Hepatocyte (in vitro differentiated cells): ENCODE measurements around the gene LDLRAP1.

Experiments
- CTCF ChIP-seq: fragments of 200-600 bp; sonication (generic); IDR thresholded peaks from 2 replicates; pipeline ENCODE4 v1.5.1; 2016; ENCODE audit warnings: antibody characterized with exemption, mild to moderate bottlenecking; ENCODE audit not compliant: poor library complexity
- EZH2 ChIP-seq: fragments of 200-600 bp; sonication (generic); IDR thresholded peaks from 2 replicates; pipeline ENCODE4 v1.6.1; 2016; ENCODE audit warnings: antibody characterized with exemption, mild to moderate bottlenecking, borderline replicate concordance

GRCh38 chr1:25587290-25587689, 43.9 kb downstream of the LDLRAP1 start:
- no peak for TF ChIP-seq CTCF
- TF ChIP-seq EZH2, result no peak
